Astrocyte (in vitro differentiated cells and primary cell): Measurements from ENCODE around the gene MS4A10. TPM values are rescaled to one million over a fixed set of nuclear protein-coding genes. Genes with fewer than 3 reads are reported as not detected.

Experiments used
- DNase-seq: peaks from one replicate; pipeline ENCODE4 v3.0.0-alpha.2; 2010; ENCODE audit warnings: low read depth
- FAIRE-seq: peaks from 2 replicates; lab custom pipeline; 2011; peaks lifted over from hg19 to GRCh38; lab: Jason Lieb, UNC
- H2AFZ ChIP-seq: 2 replicates; pipeline ENCODE4 v1.6.0; 2012; ENCODE audit warnings: low read depth, low read length, inconsistent platforms
- H3K27ac ChIP-seq: 2 replicates; pipeline ENCODE4 v1.5.1; 2011; ENCODE audit warnings: low read depth, low read length, inconsistent platforms
- H3K27me3 ChIP-seq: 2 replicates; pipeline ENCODE4 v1.6.0; 2011; ENCODE audit warnings: low read length, inconsistent platforms; ENCODE audit not compliant: insufficient read depth
- H3K36me3 ChIP-seq: 2 replicates; pipeline ENCODE4 v1.5.1; 2011; ENCODE audit warnings: low read length, inconsistent platforms; ENCODE audit not compliant: insufficient read depth
- H3K4me1 ChIP-seq: 2 replicates; pipeline ENCODE4 v1.5.1; 2011; ENCODE audit warnings: low read length, inconsistent platforms; ENCODE audit not compliant: insufficient read depth
- H3K4me2 ChIP-seq: 2 replicates; pipeline ENCODE4 v1.6.0; 2012; ENCODE audit warnings: low read length, inconsistent platforms
- H3K4me3 ChIP-seq: 2 replicates; pipeline ENCODE4 v1.5.1; 2011; ENCODE audit warnings: low read depth, mild to moderate bottlenecking, low read length, inconsistent platforms; ENCODE audit not compliant: insufficient read depth
- H3K79me2 ChIP-seq: 2 replicates; pipeline ENCODE4 v1.6.0; 2012; ENCODE audit warnings: mild to moderate bottlenecking, low read length, inconsistent platforms; ENCODE audit not compliant: insufficient read depth
- H3K9ac ChIP-seq: 2 replicates; pipeline ENCODE4 v1.6.0; 2012; ENCODE audit warnings: mild to moderate bottlenecking, low read length, inconsistent platforms
- H3K9me3 ChIP-seq: 2 replicates; pipeline ENCODE4 v1.5.1; 2012; ENCODE audit warnings: low read depth, mild to moderate bottlenecking, low read length, inconsistent platforms; ENCODE audit not compliant: insufficient read depth
- H4K20me1 ChIP-seq: 2 replicates; pipeline ENCODE4 v1.6.0; 2012; ENCODE audit warnings: low read length, inconsistent platforms; ENCODE audit not compliant: insufficient read depth
- H3K27ac Mint-ChIP-seq: one replicate; pipeline ENCODE4 v1.8.0; 2021; ENCODE audit warnings: mild to moderate bottlenecking, mixed read lengths; ENCODE audit not compliant: unreplicated experiment
- H3K27me3 Mint-ChIP-seq: one replicate; pipeline ENCODE4 v1.8.0; 2021; ENCODE audit warnings: low read depth, mixed read lengths; ENCODE audit not compliant: unreplicated experiment
- H3K36me3 Mint-ChIP-seq: one replicate; pipeline ENCODE4 v1.8.0; 2021; ENCODE audit warnings: low read depth, mixed read lengths; ENCODE audit not compliant: unreplicated experiment
- H3K4me1 Mint-ChIP-seq: one replicate; pipeline ENCODE4 v1.8.0; 2021; ENCODE audit warnings: low read depth, mixed read lengths; ENCODE audit not compliant: unreplicated experiment
- H3K4me3 Mint-ChIP-seq: one replicate; pipeline ENCODE4 v1.8.0; 2021; ENCODE audit warnings: mild to moderate bottlenecking, moderate library complexity, mixed read lengths; ENCODE audit not compliant: unreplicated experiment
- H3K9me3 Mint-ChIP-seq: one replicate; pipeline ENCODE4 v1.8.0; 2021; ENCODE audit warnings: mild to moderate bottlenecking, mixed read lengths; ENCODE audit not compliant: unreplicated experiment
- CTCF ChIP-seq: IDR thresholded peaks from 2 replicates; pipeline ENCODE4 v1.5.1; 2011; ENCODE audit warnings: low read depth, mild to moderate bottlenecking, inconsistent platforms, low read length, moderate library complexity; ENCODE audit not compliant: insufficient read depth
- EZH2 ChIP-seq: IDR thresholded peaks from 2 replicates; pipeline ENCODE4 v1.6.1; 2012; ENCODE audit warnings: mild to moderate bottlenecking, low read length, inconsistent platforms; ENCODE audit not compliant: insufficient read depth
- total RNA-seq: library from RNA; stranded (reverse); gene quantifications from 2 replicates; pipeline ENCODE4 v1.2.1, GENCODE V29; 2021

The MS4A10 gene
- total RNA-seq, 1 donor from 2014 or later, result not detected

- Mint-ChIP-seq H3K4me3 (no peak overlapping the region), H3K36me3 (no peaks in the 10 kb centered on the region), H3K27me3 (no peaks in the 10 kb centered on the region), H3K27ac (no peak overlapping the region), H3K9me3 (no peaks in the 10 kb centered on the region), H3K4me1 (peaks cover 23% of the 10 kb centered on the region)
- Histone ChIP-seq H3K4me2 (no peak overlapping the region), H3K4me1 (peaks cover 19% of the 10 kb centered on the region), H3K4me3 (no peak overlapping the region), H4K20me1 (no peaks in the 10 kb centered on the region), H2AFZ (no peak overlapping the region), H3K9me3 (no peaks in the 10 kb centered on the region), H3K27ac (no peak overlapping the region), H3K36me3 (no peaks in the 10 kb centered on the region), H3K27me3 (peaks cover 6% of the 10 kb centered on the region), H3K79me2 (no peaks in the 10 kb centered on the region), H3K9ac (no peak overlapping the region)
- FAIRE-seq (no peak), DNase-seq (no peak)
- TF ChIP-seq CTCF (no peak), EZH2 (no peak)
These were observed 3.7 kb upstream of the MS4A10 start for GRCh38 chr11:60781286-60781980.

GRCh38 chr11:60781981-60782316, 3.2 kb upstream of the MS4A10 start:
- DNase-seq (no peak), FAIRE-seq (no peak)
- H3K36me3 Mint-ChIP-seq, result no peaks in the 10 kb centered on the region
- no peaks in the 10 kb centered on the region for H3K27me3 Mint-ChIP-seq
- H3K4me2 ChIP-seq, result no peak overlapping the region
- no peak overlapping the region for H3K27ac ChIP-seq
- H3K9ac ChIP-seq, result no peak overlapping the region
- TF ChIP-seq CTCF (no peak), EZH2 (no peak)
- H3K4me1 Mint-ChIP-seq, result peaks cover 24% of the 10 kb centered on the region
- H3K4me3 Mint-ChIP-seq, result no peak overlapping the region
- no peak overlapping the region for H3K27ac Mint-ChIP-seq
- H3K27me3 ChIP-seq, result peaks cover 6% of the 10 kb centered on the region
- no peaks in the 10 kb centered on the region for H3K79me2 ChIP-seq
- no peaks in the 10 kb centered on the region for H3K9me3 ChIP-seq
- no peaks in the 10 kb centered on the region for H3K36me3 ChIP-seq
- no peak overlapping the region for H2AFZ ChIP-seq
- H3K4me3 ChIP-seq, result no peak overlapping the region
- no peaks in the 10 kb centered on the region for H3K9me3 Mint-ChIP-seq
- H4K20me1 ChIP-seq, result no peaks in the 10 kb centered on the region
- peaks cover 22% of the 10 kb centered on the region for H3K4me1 ChIP-seq

GRCh38 chr11:60782393-60783140, 2.6 kb upstream of the MS4A10 start:
- H3K4me1 Mint-ChIP-seq, result peaks cover 23% of the 10 kb centered on the region
- no peak overlapping the region for H3K27ac Mint-ChIP-seq
- Histone ChIP-seq H3K4me3 (no peak overlapping the region), H3K9me3 (no peaks in the 10 kb centered on the region), H3K4me2 (no peak overlapping the region), H4K20me1 (no peaks in the 10 kb centered on the region), H3K9ac (no peak overlapping the region), H3K27me3 (peaks cover 6% of the 10 kb centered on the region), H3K4me1 (peaks cover 22% of the 10 kb centered on the region), H3K27ac (no peak overlapping the region), H3K36me3 (no peaks in the 10 kb centered on the region), H3K79me2 (no peaks in the 10 kb centered on the region), H2AFZ (no peak overlapping the region)
- TF ChIP-seq EZH2, result no peak
- no peak for TF ChIP-seq CTCF
- no peaks in the 10 kb centered on the region for H3K9me3 Mint-ChIP-seq
- no peaks in the 10 kb centered on the region for H3K27me3 Mint-ChIP-seq
- DNase-seq (no peak), FAIRE-seq (no peak)
- no peak overlapping the region for H3K4me3 Mint-ChIP-seq
- no peaks in the 10 kb centered on the region for H3K36me3 Mint-ChIP-seq
